ENCODE measurements around the gene NHLRC3. TPM values are rescaled to one million over a fixed set of nuclear protein-coding genes. Genes with fewer than 3 reads are reported as not detected.

NHLRC3 gene
- total RNA-seq, 4 donors from 2014 or later = 5.9 to 24.5 (median 11.1) TPM

- WGBS = 90% methylated on average over 7 of the region's 7 CpGs
- Histone ChIP-seq H3K27me3 (no peaks in the 10 kb centered on the region), H3K9me3 (no peaks in the 10 kb centered on the region), H3K36me3 (peaks cover 72% of the 10 kb centered on the region), H3K4me1 (no peaks in the 10 kb centered on the region), H3K4me3 (no peak overlapping the region), H3K27ac (no peak overlapping the region)
- no peak for TF ChIP-seq EP300 (IDR thresholded peaks at IDR 0.05)
- TF ChIP-seq POLR2AphosphoS5 (IDR thresholded peaks at IDR 0.05) = no peak
- no peak for TF ChIP-seq CTCF (IDR thresholded peaks at IDR 0.05)
- TF ChIP-seq POLR2A (IDR thresholded peaks at IDR 0.05) = no peak
- DNase-seq (ENCODE audit: low spot score in 2 of 2) = no peak
Observed at GRCh38 chr13:39012608-39013007, 25.6 kb upstream of the NHLRC3 start.

- Histone ChIP-seq H3K36me3 (peaks cover 78% of the 10 kb centered on the region), H3K9me3 (no peaks in the 10 kb centered on the region), H3K27me3 (no peaks in the 10 kb centered on the region), H3K4me3 (no peak overlapping the region), H3K27ac (no peak overlapping the region), H3K4me1 (no peaks in the 10 kb centered on the region)
- 91% methylated on average over 5 of the region's 5 CpGs for WGBS
- no peak for DNase-seq (ENCODE audit: low spot score in 2 of 2)
- no peak for TF ChIP-seq CTCF (IDR thresholded peaks at IDR 0.05)
Observed at GRCh38 chr13:39013462-39013861, 24.8 kb upstream of the NHLRC3 start.

GRCh38 chr13:39016087-39016486 is 22.2 kb upstream of the NHLRC3 start:
- H3K9me3 ChIP-seq = no peaks in the 10 kb centered on the region
- 57% methylated on average over 1 of the region's 1 CpG for WGBS
- no peak overlapping the region for H3K4me3 ChIP-seq
- H3K4me1 ChIP-seq = no peaks in the 10 kb centered on the region
- TF ChIP-seq EP300 (IDR thresholded peaks at IDR 0.05) = no peak
- no peak for TF ChIP-seq POLR2AphosphoS5 (IDR thresholded peaks at IDR 0.05)
- TF ChIP-seq POLR2A (IDR thresholded peaks at IDR 0.05) = no peak
- TF ChIP-seq CTCF (IDR thresholded peaks at IDR 0.05) = no peak
- no peak for DNase-seq (ENCODE audit: low spot score in 2 of 2)
- no peak overlapping the region for H3K27ac ChIP-seq
- no peaks in the 10 kb centered on the region for H3K27me3 ChIP-seq
- peaks cover 73% of the 10 kb centered on the region for H3K36me3 ChIP-seq

GRCh38 chr13:39016787-39017186 is 21.5 kb upstream of the NHLRC3 start:
- Histone ChIP-seq H3K4me3 (no peak overlapping the region), H3K27me3 (no peaks in the 10 kb centered on the region), H3K4me1 (no peaks in the 10 kb centered on the region), H3K9me3 (no peaks in the 10 kb centered on the region), H3K36me3 (peaks cover 73% of the 10 kb centered on the region), H3K27ac (no peak overlapping the region)
- no peak for DNase-seq (ENCODE audit: low spot score in 2 of 2)
- no peak for TF ChIP-seq POLR2A (IDR thresholded peaks at IDR 0.05)
- no peak for TF ChIP-seq CTCF (IDR thresholded peaks at IDR 0.05)
- no peak for TF ChIP-seq EP300 (IDR thresholded peaks at IDR 0.05)
- WGBS = 7% methylated on average over 2 of the region's 2 CpGs

- peaks cover 61% of the 10 kb centered on the region for H3K36me3 ChIP-seq
- 82% methylated on average over 4 of the region's 4 CpGs for WGBS
- H3K9me3 ChIP-seq = no peaks in the 10 kb centered on the region
Observed at GRCh38 chr13:39020853-39021462, 17.3 kb upstream of the NHLRC3 start.

More at GRCh38 chr13:39020853-39021462, 17.3 kb upstream of the NHLRC3 start:
- no peak overlapping the region for H3K4me3 ChIP-seq
- H3K27ac ChIP-seq = no peak overlapping the region
- DNase-seq (ENCODE audit: low spot score in 2 of 2) = no peak
- no peaks in the 10 kb centered on the region for H3K27me3 ChIP-seq
- H3K4me1 ChIP-seq = peaks cover 20% of the 10 kb centered on the region
- no peak for TF ChIP-seq POLR2AphosphoS5 (IDR thresholded peaks at IDR 0.05)
- no peak for TF ChIP-seq CTCF (IDR thresholded peaks at IDR 0.05)
- no peak for TF ChIP-seq POLR2A (IDR thresholded peaks at IDR 0.05)
- no peak for TF ChIP-seq EP300 (IDR thresholded peaks at IDR 0.05)
